ENCODE measurements around the gene XPR1. TPM values are rescaled to one million over a fixed set of nuclear protein-coding genes. Genes with fewer than 3 reads are reported as not detected.

XPR1 gene
- total and polyA plus RNA-seq, 3 donors from 2014 or later, result 34.8 to 76.2 (median 71.8) TPM

DNA sequence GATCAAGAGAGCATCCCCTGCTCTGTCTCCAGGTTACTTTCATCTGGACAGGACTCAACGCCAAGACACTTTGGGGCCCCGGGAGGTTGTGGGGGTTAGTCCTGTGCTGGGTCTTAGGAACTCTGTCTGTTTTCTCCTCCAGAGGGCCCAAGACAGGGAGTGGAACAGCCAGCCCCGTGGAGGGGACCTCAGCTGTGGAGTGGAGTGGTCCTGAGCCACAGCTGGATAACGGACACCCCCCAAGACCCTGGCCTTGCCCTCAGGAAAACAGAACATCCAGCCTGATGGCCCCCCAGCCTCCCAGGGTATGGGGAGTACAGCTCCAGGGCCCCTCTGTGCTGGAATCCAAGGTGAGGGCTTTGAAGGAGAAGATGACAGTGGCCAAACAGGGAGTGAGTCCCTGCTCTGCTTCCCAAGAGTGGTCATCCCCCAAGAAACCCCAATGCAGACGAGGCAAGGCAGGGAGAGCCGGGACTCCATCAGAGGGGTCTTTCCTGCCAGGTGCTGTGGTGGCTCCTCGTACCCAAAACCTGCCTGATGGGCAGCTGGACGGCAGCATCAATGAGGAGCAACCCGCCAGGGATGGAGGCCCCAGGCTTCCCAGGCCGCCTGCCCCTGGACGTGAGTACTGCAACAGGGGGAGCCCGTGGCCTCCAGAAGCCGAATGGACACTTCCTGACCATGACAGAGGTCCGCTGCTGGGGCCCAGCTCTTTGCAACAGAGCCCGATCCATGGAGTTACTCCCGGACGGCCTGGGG lies 284.4 kb downstream of the XPR1 start:
- no peaks in the 10 kb centered on the region for H3K27me3 ChIP-seq
- no peaks in the 10 kb centered on the region for H3K36me3 ChIP-seq (ENCODE audit: low read depth, missing control alignments)
- H3K27ac ChIP-seq, result no peak overlapping the region
- intact Hi-C loops (cut with DNase I; ENCODE audit: low total_unique reads), result no loop called here
- no peak overlapping the region for H3K4me3 ChIP-seq
- TF ChIP-seq POLR2A (IDR thresholded peaks at IDR 0.05), result no peak
- TF ChIP-seq CTCF (IDR thresholded peaks at IDR 0.05), result no peak
- WGBS, 2 donors, result 85 to 90% methylated on average over 5 to 17 of the region's 17 CpGs
- H3K9me3 ChIP-seq, result no peaks in the 10 kb centered on the region
- DNase-seq, result no peak
- no peaks in the 10 kb centered on the region for H3K4me1 ChIP-seq

DNA sequence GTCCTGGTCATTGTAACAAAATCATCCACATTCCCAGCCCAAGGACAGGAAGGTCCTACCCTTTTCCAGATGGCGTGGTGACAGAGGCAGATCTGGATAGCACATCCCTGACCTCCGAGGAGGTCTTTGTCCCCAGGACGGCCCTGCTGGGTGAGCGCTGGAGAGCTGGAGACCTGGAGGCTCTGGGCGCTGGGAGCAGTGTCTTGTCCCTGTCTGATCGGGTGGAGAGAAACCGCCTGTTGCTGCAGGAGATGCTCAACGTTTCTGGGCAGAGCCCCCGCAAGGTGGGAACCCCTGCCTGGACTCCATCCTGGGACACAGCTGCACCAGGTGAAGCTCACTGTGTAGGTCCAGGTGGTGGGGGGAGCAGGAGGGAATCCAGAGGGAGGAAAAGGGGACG lies 284.9 kb downstream of the XPR1 start:
- TF ChIP-seq CTCF (IDR thresholded peaks at IDR 0.05) (no peak), POLR2A (IDR thresholded peaks at IDR 0.05) (no peak)
- 90 to 94% methylated on average over 5 to 10 of the region's 10 CpGs for WGBS, 2 donors
- Histone ChIP-seq H3K9me3 (no peaks in the 10 kb centered on the region), H3K4me1 (no peaks in the 10 kb centered on the region), H3K27me3 (no peaks in the 10 kb centered on the region), H3K36me3 (ENCODE audit: low read depth, missing control alignments) (no peaks in the 10 kb centered on the region), H3K4me3 (no peak overlapping the region), H3K27ac (no peak overlapping the region)
- intact Hi-C loops (cut with DNase I; ENCODE audit: low total_unique reads), result no loop called here
- DNase-seq, result no peak

GRCh38 chr1:180917306-180918065 lies 285.7 kb downstream of the XPR1 start:
- H3K36me3 ChIP-seq (ENCODE audit: low read depth, missing control alignments), result no peaks in the 10 kb centered on the region
- no peaks in the 10 kb centered on the region for H3K27me3 ChIP-seq
- no peaks in the 10 kb centered on the region for H3K9me3 ChIP-seq
- TF ChIP-seq POLR2A (IDR thresholded peaks at IDR 0.05), result no peak
- TF ChIP-seq CTCF (IDR thresholded peaks at IDR 0.05), result no peak
- H3K4me1 ChIP-seq, result no peaks in the 10 kb centered on the region
- no peak overlapping the region for H3K27ac ChIP-seq
- no peak for DNase-seq
- no peak overlapping the region for H3K4me3 ChIP-seq
- 78 to 87% methylated on average over 12 of the region's 12 CpGs for WGBS, 2 donors
- intact Hi-C loops (cut with DNase I; ENCODE audit: low total_unique reads), result no loop called here

DNA sequence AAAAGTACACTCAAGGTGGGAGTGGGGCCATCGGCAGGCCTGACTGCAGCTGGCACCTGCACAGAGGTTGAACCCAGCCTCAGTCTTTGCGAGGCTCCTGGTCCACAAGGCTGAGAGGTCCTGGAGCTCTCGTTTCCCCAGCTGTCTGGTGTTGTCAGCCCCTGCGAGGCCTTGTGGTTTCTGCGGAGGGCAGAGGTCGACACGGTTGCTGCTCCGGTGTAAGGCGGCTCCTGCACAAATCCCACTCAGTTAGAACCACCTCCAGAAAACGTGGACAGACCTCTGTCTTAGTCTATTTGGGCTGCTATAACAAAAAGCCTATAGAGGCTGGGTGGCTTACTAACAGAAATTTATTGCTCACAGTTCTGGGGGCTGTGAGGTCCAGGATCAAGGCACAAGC lies 286.7 kb downstream of the XPR1 start:
- Histone ChIP-seq H3K4me1 (no peaks in the 10 kb centered on the region), H3K36me3 (ENCODE audit: low read depth, missing control alignments) (no peaks in the 10 kb centered on the region), H3K27ac (no peak overlapping the region), H3K27me3 (no peaks in the 10 kb centered on the region), H3K9me3 (no peaks in the 10 kb centered on the region), H3K4me3 (no peak overlapping the region)
- TF ChIP-seq POLR2A (IDR thresholded peaks at IDR 0.05) (no peak), CTCF (IDR thresholded peaks at IDR 0.05) (no peak)
- no peak for DNase-seq
- intact Hi-C loops (cut with DNase I; ENCODE audit: low total_unique reads), result no loop called here
- WGBS, 2 donors, result 87 to 92% methylated on average over 6 to 10 of the region's 10 CpGs
